ENCODE results near the gene NQO1. TPM values are rescaled to one million over a fixed set of nuclear protein-coding genes. Genes with fewer than 3 reads are reported as not detected.

Gene NQO1
- total RNA-seq, 1 experiment from 2014 or later, result 519 TPM

- H2AFZ ChIP-seq (ENCODE audit: low read depth, low read length, poor library complexity, severe bottlenecking), result no peak overlapping the region
- ATAC-seq (no peak), DNase-seq (ENCODE audit: low read depth, low spot score) (no peak)
- ChIA-PET RAD21 (ENCODE audit: low non-redundant PET in 1 of 2, low total read pairs in 2 of 2, uncharacterized antibody in 2 of 2, unreplicated experiment in 2 of 2) (no interaction called here), CTCF (no interaction called here), POLR2A (no interaction called here)
- H3K36me3 ChIP-seq (ENCODE audit: control insufficient read depth in 1 of 2, insufficient read depth in 2 of 2, low read length in 2 of 2), result peaks cover 31 to 43% of the 10 kb centered on the region in 2 experiments; a peak in 3 of 4 replicates
- no peak overlapping the region for H3K4me2 ChIP-seq (ENCODE audit: low read length)
- H3K9ac ChIP-seq (ENCODE audit: low read length), result no peak overlapping the region
- TF ChIP-seq POLR2AphosphoS5 (IDR thresholded peaks at IDR 0.05; ENCODE audit: low read depth, low read length), result peak; percentile 26; the same call in 1 of the 2 replicates
- TF ChIP-seq RAD21 (IDR thresholded peaks at IDR 0.05; ENCODE audit: low read depth), result no peak
- H3K9me3 ChIP-seq (ENCODE audit: control insufficient read depth in 1 of 2, insufficient read depth in 1 of 2, low read depth in 1 of 2, low read length in 2 of 2), result no peaks in the 10 kb centered on the region
- no TSS peak for BruUV-seq (replicated peaks)
- no peak overlapping the region for H3K4me3 ChIP-seq (replicated peaks in 1 of 2; ENCODE audit: low read depth in 1 of 2, low read length in 2 of 2)
- intact Hi-C loops (cut with micrococcal nuclease), result no loop called here
- no peaks in the 10 kb centered on the region for H4K20me1 ChIP-seq (ENCODE audit: insufficient read depth)
- H3K27ac ChIP-seq (ENCODE audit: low read depth, low read length), result no peak overlapping the region
- peaks cover 0 to 20% of the 10 kb centered on the region in 2 experiments; a peak in 3 of 4 replicates for H3K4me1 ChIP-seq (ENCODE audit: control insufficient read depth in 1 of 2, insufficient read depth in 2 of 2, low read length in 2 of 2)
- no peaks in the 10 kb centered on the region for H3K27me3 ChIP-seq (ENCODE audit: insufficient read depth, low read length)
- H3K9me2 ChIP-seq (ENCODE audit: insufficient read depth), result no peaks in the 10 kb centered on the region
- peaks cover 49% of the 10 kb centered on the region for H3K79me2 ChIP-seq (ENCODE audit: insufficient read depth, low read length)
Measured at GRCh38 chr16:69718111-69718764, 8.1 kb downstream of the NQO1 start.

DNA sequence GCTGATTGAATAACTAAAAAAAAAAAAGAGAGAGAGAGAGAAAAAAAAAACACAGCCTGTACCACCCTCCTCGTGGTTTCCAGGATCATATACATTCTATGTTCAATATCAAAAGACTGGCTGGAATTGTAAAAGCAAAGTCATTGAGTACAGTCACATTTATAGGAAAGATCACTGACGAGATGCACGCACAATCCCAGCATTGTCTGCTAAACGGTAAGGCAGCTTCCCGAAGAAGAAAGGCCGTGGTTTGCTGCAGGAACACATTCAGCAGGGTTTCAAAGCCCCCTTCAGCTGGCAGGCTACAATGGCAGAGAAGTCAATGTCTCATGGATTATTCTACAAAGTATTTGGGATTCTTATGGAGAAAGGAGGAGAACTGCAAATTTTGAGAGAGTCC lies 9.3 kb downstream of the NQO1 start:
- Histone ChIP-seq H3K27ac (ENCODE audit: low read depth, low read length) (no peak overlapping the region), H4K20me1 (ENCODE audit: insufficient read depth) (no peaks in the 10 kb centered on the region), H3K9me2 (ENCODE audit: insufficient read depth) (no peaks in the 10 kb centered on the region), H3K36me3 (ENCODE audit: control insufficient read depth in 1 of 2, insufficient read depth in 2 of 2, low read length in 2 of 2) (peaks cover 37 to 49% of the 10 kb centered on the region in 2 experiments; a peak in 3 of 4 replicates), H3K4me3 (replicated peaks in 1 of 2; ENCODE audit: low read depth in 1 of 2, low read length in 2 of 2) (no peak overlapping the region), H3K4me1 (ENCODE audit: control insufficient read depth in 1 of 2, insufficient read depth in 2 of 2, low read length in 2 of 2) (peaks cover 11 to 21% of the 10 kb centered on the region in 2 experiments), H2AFZ (ENCODE audit: low read depth, low read length, poor library complexity, severe bottlenecking) (no peak overlapping the region), H3K9ac (ENCODE audit: low read length) (no peak overlapping the region), H3K9me3 (ENCODE audit: control insufficient read depth in 1 of 2, insufficient read depth in 1 of 2, low read depth in 1 of 2, low read length in 2 of 2) (no peaks in the 10 kb centered on the region), H3K4me2 (ENCODE audit: low read length) (no peak overlapping the region), H3K27me3 (ENCODE audit: insufficient read depth, low read length) (no peaks in the 10 kb centered on the region), H3K79me2 (ENCODE audit: insufficient read depth, low read length) (peaks cover 42% of the 10 kb centered on the region)
- ChIA-PET CTCF (no interaction called here), RAD21 (ENCODE audit: low non-redundant PET in 1 of 2, low total read pairs in 2 of 2, uncharacterized antibody in 2 of 2, unreplicated experiment in 2 of 2) (no interaction called here), POLR2A (interaction anchor here (0.7 to 1.3 kb wide), 2 partner anchors 9 to 313 kb away, joined by 3 read pairs; partner anchors contain the start of gene NQO1)
- DNase-seq (ENCODE audit: low read depth, low spot score) (no peak), ATAC-seq (no peak)
- TF ChIP-seq, protein P1, sequence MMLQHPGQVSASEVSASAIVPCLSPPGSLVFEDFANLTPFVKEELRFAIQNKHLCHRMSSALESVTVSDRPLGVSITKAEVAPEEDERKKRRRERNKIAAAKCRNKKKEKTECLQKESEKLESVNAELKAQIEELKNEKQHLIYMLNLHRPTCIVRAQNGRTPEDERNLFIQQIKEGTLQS (IDR thresholded peaks at IDR 0.05), result no peak
- TF ChIP-seq ZNF274 (IDR thresholded peaks at IDR 0.05; ENCODE audit: low read depth, low read length), result no peak
- no peak for TF ChIP-seq SP1 (IDR thresholded peaks at IDR 0.05; ENCODE audit: low read depth)
- no peak for TF ChIP-seq CEBPB (IDR thresholded peaks at IDR 0.05; ENCODE audit: low read depth)
- TF ChIP-seq EZH2phosphoT487 (IDR thresholded peaks at IDR 0.05; ENCODE audit: borderline replicate concordance), result no peak
- no peak for TF ChIP-seq RAD21 (IDR thresholded peaks at IDR 0.05; ENCODE audit: low read depth)
- no peak for TF ChIP-seq POLR2A (IDR thresholded peaks at IDR 0.05; ENCODE audit: borderline replicate concordance, extremely low read depth, insufficient read depth, insufficient read length)
- no peak for TF ChIP-seq POLR2AphosphoS5 (IDR thresholded peaks at IDR 0.05; ENCODE audit: low read depth, low read length)
- no peak for TF ChIP-seq FOSL1 (IDR thresholded peaks at IDR 0.05; ENCODE audit: low read depth)
- TF ChIP-seq ZFX (IDR thresholded peaks at IDR 0.05), result no peak
- TF ChIP-seq EGR1 (IDR thresholded peaks at IDR 0.05; ENCODE audit: low read depth), result no peak
- no peak for TF ChIP-seq YY1 (IDR thresholded peaks at IDR 0.05; ENCODE audit: extremely low read depth, insufficient replicate concordance, low read depth, low read length)
- no peak for TF ChIP-seq ZBTB33 (IDR thresholded peaks at IDR 0.05; ENCODE audit: extremely low read depth, insufficient replicate concordance, low read length)
- TF ChIP-seq, protein P2, sequence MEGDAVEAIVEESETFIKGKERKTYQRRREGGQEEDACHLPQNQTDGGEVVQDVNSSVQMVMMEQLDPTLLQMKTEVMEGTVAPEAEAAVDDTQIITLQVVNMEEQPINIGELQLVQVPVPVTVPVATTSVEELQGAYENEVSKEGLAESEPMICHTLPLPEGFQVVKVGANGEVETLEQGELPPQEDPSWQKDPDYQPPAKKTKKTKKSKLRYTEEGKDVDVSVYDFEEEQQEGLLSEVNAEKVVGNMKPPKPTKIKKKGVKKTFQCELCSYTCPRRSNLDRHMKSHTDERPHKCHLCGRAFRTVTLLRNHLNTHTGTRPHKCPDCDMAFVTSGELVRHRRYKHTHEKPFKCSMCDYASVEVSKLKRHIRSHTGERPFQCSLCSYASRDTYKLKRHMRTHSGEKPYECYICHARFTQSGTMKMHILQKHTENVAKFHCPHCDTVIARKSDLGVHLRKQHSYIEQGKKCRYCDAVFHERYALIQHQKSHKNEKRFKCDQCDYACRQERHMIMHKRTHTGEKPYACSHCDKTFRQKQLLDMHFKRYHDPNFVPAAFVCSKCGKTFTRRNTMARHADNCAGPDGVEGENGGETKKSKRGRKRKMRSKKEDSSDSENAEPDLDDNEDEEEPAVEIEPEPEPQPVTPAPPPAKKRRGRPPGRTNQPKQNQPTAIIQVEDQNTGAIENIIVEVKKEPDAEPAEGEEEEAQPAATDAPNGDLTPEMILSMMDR (IDR thresholded peaks at IDR 0.05 in 2 of 3, conservative IDR thresholded peaks at IDR 0.05 in 1 of 3; ENCODE audit: borderline replicate concordance in 1 of 3, insufficient read depth in 1 of 3, low read depth in 2 of 3, low read length in 2 of 3), result no peak
- TF ChIP-seq SRF (IDR thresholded peaks at IDR 0.05; ENCODE audit: low read depth), result no peak
- no TSS peak for BruUV-seq (replicated peaks)
- intact Hi-C loops (cut with micrococcal nuclease), result no loop called here
